Small intestine (tissue), 4 donors: ENCODE results near the gene LYZL2. TPM values are rescaled to one million over a fixed set of nuclear protein-coding genes. Genes with fewer than 3 reads are reported as not detected.

Source experiments
- polyA plus RNA-seq, 4 donors: library from polyadenylated mRNA; stranded (reverse) in 3 of 4; unstranded in 1 of 4; fragments of 200-250 nt in 3 of 4; fragments of 120-200 nt in 1 of 4; gene quantifications; one replicate each; pipeline versions ENCODE4 v1.2.1 to v1.2.3, GENCODE V29; 2013
- donor health status: healthy with polysubstance abuse.
- donor health status: Bipolar disorder and iron deficiency.
- donor health status: healthy.

Gene LYZL2
- polyA plus RNA-seq, 4 donors = not detected

Other genes starting within 250 kb of the LYZL2 start
- 10 to 100 TPM in 2 of 4 donors, 1 to 10 TPM in 2; 1.8 to 10.9 (median 8.3) TPM for gene MAP3K8, start 195.6 kb downstream of the LYZL2 start, polyA plus RNA-seq